COLO668 (cell line): ENCODE results near the gene ACSM2B.
"Not testable (repeated sequence)": the region's sequence is repeated elsewhere in the genome, so short reads cannot be mapped to it uniquely, and the experiment has no call there.

ENCODE experiments used
- DNase-seq: peaks from one replicate; lab custom pipeline; 2025; ENCODE audit not compliant: unreplicated experiment; lab: John Stamatoyannopoulos, UW

Gene ACSM2B, protein sequence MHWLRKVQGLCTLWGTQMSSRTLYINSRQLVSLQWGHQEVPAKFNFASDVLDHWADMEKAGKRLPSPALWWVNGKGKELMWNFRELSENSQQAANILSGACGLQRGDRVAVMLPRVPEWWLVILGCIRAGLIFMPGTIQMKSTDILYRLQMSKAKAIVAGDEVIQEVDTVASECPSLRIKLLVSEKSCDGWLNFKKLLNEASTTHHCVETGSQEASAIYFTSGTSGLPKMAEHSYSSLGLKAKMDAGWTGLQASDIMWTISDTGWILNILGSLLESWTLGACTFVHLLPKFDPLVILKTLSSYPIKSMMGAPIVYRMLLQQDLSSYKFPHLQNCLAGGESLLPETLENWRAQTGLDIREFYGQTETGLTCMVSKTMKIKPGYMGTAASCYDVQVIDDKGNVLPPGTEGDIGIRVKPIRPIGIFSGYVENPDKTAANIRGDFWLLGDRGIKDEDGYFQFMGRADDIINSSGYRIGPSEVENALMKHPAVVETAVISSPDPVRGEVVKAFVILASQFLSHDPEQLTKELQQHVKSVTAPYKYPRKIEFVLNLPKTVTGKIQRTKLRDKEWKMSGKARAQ

DNA sequence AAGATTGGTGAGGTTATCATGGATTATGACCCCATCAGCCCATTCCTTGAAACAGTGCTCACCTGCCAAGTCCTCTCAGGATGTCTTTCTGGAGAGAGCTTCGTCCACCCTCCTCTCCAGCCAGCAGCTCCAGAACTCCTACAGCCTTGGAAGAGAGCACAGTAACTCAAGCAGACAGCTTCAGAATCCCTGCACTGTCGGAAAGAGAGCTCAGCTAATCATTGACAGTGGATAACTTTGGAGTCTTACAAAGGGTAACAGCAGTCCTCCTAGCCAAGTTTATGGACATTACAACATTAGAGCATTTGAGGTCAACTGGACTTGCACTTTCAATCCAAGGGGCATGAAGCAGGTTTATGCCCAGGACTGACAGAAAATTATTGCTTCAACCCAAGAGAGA is at the start of gene ACSM2B:
Gene ACSM2B, minus strand, starts transcription at position 223 of the 400 bp plus-strand sequence. CDS start 11,522 bp downstream, outside the sequence.
- not testable (repeated sequence) for DNase-seq

DNA sequence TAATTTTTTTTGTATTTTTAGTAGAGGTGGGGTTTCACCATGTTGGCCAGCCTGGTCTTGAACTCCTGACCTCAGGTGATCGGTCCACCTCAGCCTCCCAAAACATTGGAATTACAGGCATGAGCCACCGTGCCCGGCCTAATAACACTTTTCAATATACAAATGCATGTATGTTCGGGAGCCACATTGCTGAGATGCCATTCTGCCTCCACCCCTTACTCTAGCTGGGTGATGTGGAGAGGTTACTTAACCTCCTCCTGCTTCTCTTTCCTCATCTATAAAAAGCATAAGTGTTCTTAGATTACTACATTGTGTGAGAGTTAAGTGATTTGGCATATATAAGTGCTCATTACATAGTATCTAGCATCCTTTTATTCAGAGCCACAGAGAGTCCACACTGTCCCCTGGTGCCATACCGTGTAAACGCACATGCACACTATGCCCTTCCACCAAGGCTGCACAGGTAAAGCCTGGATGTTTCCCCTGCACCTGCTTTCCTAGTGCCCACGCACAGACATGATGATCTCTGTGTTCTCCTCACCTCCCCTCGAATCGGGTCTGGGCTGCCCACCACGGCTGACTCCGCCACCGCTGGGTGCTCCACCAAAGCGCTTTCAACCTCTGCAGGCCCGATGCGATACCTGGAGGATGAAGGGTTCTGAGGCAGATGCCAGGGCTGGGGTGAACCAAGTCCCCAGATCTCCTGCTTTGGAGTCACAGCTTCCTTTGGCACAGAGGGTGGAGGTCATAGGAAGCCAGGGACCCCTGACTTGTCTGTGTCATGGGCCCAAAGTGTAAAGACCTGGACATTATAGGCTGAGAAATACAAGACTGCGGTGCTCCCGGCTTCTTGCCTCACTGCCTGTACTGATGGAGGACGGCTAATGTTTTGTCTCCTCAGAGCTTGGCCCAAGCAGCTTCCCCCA is 49.0 kb upstream of the ACSM2B start:
- no peak for DNase-seq

DNA sequence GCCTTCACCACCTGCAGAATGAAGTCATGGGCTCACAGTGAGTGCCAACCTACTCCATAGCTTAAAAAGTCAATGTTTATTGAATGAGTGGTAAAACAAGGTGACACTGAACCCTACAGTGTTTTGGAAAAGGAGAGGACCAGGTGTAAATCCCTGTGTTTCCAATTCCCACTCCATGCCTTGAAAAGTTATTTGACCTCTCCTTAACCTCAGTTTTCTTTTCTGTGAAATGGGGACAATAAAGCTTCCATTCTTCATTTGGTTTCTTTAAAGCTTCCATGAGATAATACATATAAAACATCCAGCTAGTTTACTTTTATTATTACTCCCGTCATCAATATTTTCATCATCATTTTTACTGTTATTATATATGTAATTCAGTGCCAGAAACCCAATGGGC is 48.0 kb upstream of the ACSM2B start:
- no peak for DNase-seq

DNA sequence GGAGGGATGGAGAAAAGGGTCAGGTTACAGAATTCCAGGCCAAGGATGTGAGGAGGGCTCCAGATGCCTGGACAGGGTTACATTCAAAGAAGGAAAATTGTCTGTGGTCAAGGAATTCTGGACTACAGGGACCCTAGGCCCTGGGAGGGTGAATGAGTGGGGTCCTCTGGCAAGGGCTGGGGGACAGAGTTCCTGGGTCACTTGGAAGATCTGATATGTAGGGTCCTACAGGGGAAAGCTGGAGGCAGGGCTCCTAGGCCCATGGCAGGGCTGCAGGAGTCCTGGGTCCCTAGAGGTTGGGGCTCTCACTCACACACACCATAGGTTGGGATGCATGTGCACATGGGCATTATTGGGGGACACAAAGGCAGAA is 46.3 kb upstream of the ACSM2B start:
- no peak for DNase-seq

DNA sequence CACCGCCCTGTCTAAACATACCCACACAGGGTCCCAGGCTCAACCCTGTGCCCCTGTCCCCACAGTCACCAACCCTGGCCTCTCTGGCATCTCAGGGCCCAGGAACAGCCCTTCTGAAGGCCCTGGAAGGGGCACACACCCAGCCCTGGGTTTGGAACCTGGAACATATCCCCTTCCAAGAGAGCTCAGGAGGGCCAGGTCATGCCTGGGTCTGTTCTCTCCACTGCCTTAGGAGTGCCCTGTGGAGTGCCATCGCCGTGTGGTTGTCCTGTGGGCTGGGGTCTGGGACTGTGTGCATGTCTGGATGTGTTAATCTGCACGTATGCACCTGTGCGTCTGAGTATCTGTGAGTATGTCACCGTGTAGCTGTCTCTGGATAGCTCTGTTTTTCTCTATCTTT is 45.2 kb upstream of the ACSM2B start:
- DNase-seq, result no peak

DNA sequence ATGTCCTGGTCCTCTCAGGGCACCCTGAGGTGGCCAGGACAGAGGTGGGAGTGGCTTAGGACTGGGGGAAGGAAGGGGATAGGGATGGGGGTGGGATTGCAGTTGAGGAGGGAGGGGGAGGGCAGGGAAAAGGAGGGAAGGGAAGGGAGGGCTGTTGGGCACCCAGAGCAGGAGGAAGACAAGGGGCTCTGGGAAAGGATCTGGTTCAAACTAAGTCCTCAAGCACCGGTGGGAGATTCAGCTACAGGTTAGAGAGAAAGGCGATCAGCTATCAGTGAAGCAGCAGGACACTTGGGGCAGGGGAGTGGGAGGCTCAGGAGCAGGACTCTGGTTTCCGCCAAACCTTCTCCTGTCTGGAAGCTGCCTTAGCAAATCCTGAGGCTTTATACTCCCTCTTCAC is 44.6 kb upstream of the ACSM2B start:
- no peak for DNase-seq

DNA sequence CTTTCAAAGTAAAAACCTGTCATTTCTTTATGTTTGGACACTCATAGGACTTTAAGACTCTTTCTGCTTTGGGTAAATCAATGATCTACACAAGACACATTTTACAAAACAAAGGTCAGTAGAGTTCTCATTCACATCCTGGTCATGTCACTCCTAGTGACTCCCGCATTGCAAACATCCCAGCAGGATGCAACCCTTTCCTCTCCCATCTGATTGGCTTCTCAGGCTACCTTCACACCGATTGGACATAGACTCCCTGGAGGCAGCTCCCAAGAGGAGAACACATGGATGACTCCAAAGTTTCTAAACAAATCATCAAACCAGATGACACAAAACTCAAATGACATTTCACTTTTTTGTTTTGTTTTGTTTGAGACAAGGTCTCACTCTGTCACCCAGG is 43.8 kb upstream of the ACSM2B start:
- DNase-seq, result no peak

DNA sequence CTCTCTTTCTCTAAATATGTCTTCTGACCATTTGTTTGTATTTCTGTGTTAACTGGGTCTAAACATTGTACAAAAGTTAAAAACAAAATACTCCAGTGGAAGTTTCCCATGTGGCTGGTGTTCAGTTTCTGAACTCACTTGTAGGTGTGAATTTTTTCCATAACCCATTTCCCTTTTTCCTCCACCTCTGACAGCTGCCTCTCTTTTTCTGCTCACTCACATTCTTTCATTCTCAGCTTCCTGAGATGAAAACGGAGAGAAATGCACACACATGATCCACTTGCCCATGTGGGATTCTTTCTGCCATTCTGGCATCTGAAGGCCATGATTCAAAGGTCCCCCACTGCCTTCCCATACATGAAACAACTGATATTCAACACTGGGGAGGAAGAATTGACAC is 41.1 kb upstream of the ACSM2B start:
- no peak for DNase-seq

DNA sequence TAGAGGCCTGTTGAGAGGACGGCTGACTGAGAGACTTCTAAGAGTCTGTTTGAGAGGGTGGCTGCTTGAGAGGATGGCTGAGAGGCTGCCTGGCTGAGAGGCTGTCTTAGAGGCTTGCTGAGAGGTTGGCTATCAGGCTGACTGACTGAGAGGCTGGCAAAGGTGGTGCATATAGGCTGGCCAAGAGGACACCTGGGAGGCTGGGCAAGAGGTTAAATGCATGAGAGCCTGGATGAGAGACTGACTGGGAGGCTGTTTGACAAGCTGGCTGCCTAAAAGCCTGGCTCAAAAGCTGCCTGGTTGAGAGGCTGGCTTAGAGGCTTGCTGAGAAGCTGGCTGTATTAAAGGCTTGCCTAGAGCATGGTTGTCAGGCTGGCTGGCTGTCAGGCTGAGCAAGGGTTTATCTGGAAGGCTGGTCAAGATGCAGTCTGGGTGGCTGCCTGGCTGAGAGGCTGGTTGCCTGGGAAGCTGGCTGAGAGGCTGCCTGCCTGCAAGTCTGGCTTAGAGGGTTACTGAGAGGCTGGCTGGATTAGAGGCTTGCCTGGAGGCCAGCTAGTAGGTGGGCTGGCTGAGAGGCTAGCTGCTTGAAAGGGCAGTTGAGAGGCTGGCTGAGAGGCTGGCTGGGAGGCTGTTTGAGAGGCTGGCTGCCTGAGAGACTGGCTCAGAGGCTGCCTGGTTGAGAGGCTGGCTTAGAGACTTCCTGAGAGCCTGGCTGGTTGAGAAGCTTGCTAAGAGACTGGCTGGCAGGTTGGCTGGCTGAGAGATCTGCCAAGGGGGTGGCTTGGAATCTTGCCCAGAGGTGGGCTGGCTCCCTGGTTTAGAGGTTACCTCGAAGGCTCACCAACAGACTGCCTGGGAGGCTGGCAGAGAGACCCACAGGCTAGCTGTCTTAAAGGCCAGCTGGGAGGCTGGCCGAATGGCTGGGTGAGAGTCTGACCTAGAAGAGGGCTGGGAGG is 38.3 kb upstream of the ACSM2B start:
- DNase-seq, result no peak

DNA sequence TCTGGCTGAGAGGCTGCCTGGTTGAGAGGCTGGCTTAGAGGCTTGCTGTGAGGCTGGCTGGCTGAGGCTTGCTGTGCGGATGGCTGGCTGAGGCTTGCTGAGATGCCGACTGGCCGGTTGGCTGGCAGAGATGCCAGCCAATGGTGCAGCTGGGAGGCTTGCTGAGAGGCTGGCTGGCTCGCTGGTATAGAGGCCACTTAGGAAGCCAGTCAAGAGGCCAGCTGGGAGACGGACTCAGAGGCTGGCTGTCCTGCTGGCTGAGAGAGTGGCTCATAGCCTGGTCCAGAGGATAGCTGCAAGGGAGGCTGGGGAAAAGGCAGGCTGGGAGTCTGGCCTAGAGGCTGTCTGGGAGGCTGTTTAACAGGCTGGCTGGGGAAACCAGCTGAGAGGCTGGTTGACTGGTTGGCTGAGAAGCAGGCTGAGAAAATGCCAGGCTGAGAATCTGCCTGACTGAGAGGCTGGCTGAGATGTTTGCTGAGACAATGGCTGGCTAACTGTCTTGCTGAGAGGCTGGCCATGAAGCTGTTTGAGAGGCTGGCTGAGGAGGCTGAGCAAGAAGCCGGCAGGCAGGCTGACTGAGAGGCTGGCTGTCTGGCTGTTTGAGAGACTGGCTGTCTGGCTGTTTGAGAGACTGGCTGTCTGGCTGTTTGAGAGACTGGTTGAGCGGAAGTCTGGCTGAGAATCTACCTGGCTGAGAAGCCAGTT is 37.5 kb upstream of the ACSM2B start:
- DNase-seq, result no peak

DNA sequence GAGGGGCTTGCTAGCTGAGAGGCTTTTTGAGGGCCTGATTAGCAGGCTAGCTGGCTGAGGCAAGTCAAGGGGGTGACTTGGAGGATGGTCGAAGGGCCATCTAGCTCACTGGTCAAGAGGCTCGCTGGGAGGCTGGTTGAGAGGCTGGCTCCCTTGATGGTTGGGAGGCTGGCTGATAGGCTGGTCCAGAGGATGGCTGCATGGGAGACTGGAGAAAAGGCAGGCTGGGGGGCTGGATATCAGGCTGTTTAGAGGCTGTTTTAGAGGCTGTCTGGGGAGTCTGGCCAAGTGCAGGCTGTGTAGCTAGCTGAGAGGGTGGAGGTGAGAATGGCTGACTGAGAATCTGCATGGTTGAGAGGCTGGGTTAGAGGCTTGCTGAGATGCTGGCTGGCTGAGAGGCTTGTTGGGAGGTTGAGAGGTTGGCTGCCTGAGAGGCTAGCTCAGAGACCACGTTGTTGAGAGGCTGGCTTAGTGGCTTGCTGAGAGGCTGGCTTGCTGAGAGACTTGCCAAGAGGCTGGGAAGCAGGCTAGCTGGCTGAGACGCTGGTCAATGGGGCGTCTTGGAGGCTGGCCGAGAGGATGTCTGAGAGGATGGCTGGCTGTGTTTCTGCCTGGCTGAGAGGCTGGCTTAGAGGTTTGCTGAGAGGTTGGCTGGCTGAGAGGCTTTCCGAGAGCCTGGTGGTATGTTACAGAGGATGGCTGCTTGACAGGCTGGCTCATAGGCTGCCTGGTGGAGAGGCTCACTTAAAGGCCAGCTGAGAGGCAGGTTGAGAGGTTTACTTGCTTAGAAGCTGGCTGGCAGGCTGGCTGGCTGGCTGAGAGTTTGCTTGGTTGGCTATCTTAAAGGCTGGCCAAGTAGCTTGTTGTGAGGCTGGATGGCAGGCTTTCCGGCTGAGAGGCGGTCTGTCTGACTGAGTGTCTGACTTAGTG is 36.6 kb upstream of the ACSM2B start:
- DNase-seq, result no peak

DNA sequence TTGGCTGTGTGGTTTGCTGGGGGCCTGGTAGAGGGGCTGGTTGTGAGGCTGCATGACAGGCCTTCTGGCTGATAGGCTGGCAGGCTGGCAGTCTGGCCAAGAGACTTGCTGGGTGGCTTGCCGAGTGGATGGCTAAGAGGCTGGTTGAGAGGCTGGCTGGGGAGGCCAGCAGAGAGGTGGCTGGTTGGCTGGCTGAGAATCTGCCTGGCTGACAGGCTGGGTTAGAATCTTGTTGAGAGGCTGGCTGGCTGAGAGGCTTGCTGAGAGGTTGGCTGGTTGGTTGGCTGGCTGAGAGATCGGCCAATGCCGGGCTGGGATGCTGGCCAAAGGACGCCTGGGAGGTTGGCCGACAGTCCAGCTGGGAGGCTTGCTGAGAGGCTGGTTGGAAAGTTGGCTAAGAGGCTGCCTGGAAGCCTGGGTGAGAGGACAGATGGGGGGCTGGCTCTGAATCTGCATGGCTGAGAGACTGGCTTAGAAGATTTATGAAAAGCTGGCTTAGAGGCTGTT is 35.9 kb upstream of the ACSM2B start:
- DNase-seq, result no peak

DNA sequence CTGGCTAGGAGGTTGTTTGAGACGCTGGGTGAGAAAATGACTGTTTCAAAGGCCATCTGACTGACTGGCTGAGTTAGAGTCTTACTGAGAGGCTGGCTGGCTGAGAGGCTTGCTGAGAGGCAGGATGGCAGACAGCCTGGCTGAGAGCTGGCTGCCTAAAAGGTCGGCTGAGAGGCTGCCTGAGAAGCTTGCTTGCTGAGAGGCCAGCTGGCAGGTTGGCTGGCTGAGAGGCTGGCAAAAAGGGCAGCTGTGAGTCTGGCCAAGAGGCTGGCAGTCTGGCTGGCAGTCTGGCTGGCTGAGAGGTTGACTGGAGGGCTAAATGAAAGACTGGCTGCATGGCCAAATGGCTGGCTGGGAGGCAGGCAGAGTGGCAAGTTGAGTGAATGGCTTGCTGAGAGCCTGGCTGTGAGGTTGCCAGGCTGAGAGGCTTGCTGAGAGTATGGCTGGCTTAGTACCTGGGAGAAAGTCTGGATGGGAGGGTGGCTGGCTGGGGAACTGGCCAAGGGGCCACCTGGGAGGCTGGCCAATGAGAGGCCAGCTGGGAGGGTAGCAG is 35.3 kb upstream of the ACSM2B start:
- DNase-seq, result peak; percentile 8

DNA sequence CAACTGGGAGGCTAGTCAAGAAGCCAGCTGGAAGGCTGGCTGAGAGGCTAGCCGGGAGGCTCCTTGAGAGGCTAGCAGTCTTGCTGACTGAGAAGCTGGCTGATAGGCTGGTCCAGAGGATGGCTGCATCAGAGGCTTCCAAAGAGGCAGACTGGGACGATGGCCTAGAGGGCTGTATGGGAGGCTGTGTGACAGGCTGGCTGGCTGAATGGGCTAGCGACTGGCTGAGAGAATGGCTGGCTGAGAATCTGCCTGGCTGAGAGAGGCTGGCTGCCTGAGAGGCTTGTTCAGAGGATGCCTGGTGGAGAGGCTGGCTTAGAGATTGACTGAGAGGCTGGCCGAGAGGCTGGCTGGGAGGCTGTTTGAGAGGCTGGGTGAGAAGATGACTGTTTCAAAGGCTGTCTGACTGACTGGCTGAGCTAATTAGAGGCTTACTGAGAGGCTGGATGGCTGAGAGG is 34.8 kb upstream of the ACSM2B start:
- DNase-seq, result no peak

DNA sequence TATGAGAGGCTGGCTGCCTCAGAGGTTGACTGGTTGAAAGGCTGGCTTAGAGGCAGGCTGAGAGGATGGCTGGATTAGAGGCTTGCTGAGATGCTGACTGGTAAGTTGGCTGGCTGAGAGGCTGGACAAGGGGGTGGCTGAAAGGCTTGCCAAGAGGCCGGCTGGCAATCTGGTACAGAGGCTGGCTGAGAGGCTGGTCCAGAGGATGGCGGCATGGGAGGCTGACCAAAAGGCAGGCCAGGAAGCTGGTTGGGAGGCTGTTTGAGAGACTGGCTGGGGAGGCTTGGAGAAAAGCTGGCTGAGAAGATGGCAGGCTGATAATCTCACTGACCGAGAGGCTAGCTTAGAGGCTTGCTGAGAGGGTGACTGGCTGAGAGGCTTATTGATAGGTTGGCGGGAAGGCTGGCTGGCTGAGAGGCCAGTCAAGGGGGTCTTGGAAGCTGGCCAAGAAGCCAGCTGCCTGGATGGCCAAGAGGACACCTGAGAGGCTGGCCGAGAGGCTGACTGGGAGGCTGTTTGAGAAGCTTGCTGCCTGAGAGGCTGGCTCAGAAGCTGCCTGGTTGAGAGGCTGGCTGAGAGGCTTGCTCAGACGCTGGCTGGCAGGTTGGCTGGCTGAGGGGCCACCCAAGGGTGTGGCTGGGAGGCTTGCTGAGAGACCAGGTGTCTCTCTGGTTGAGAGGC is 34.2 kb upstream of the ACSM2B start:
- DNase-seq, result peak; percentile 71

DNA sequence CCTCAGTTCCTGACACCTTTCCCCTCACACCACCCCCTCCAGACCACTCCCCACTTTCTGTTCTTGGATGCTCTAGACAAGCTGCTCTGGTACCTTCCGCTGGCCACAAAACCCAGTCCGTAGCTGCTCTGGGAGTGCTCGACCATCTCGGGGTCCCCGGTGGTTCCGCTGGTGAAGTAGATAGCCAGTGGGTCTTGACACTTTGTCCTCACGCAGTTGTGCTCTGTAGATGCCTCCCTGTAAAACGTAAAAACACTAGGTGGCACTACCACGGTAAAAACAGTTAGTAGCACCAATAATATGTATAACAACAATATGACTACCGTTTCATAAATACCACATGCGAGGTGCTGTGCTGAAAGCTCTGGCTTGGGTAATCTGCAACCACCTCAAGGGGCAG is 26.0 kb upstream of the ACSM2B start:
- not testable (repeated sequence) for DNase-seq

DNA sequence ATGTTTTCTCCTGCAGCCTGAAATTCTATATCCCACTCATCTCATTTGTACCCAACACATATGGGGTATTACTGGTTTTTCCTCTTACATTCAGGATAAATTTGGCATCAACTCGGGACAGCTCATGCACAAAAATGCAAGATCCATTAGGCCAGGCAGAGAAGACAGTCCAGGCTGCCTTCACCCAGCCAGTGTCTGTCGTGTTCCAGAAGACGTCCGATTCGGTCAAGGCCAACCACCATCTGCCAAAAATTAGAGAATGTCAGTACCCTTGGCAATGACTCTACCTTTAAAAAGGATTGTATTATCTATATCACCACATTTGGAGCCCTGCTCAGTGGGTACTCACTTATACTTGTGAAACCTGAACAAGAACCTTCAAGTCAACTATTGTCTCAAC is 23.3 kb upstream of the ACSM2B start:
- not testable (repeated sequence) for DNase-seq
